D341Med (cell line): ENCODE measurements around the gene DLL4.

Experiments
- DNase-seq: peaks from one replicate; pipeline ENCODE4 v3.0.0; 2012; ENCODE audit warnings: low spot score

DLL4 gene

GRCh38 chr15:40906091-40906990, 22.8 kb upstream of the DLL4 start:
- peak; percentile 94 for DNase-seq

- peak; percentile 63 for DNase-seq
Measured at GRCh38 chr15:40906991-40907802, 21.9 kb upstream of the DLL4 start.

- DNase-seq = no peak
Measured at GRCh38 chr15:40908095-40908494, 21.0 kb upstream of the DLL4 start.

- no peak for DNase-seq
Measured at GRCh38 chr15:40909662-40910630, 19.2 kb upstream of the DLL4 start.

GRCh38 chr15:40911141-40911540, 18.0 kb upstream of the DLL4 start:
- DNase-seq = no peak

- no peak for DNase-seq
Measured at GRCh38 chr15:40911693-40912092, 17.4 kb upstream of the DLL4 start.

GRCh38 chr15:40912478-40912877, 16.7 kb upstream of the DLL4 start:
- no peak for DNase-seq

GRCh38 chr15:40914013-40914412, 15.1 kb upstream of the DLL4 start:
- DNase-seq = no peak

- no peak for DNase-seq
Measured at GRCh38 chr15:40914486-40914885, 14.7 kb upstream of the DLL4 start.

- no peak for DNase-seq
Measured at GRCh38 chr15:40915116-40915661, 14.0 kb upstream of the DLL4 start.

- DNase-seq = no peak
Measured at GRCh38 chr15:40915679-40916078, 13.5 kb upstream of the DLL4 start.

- no peak for DNase-seq
Measured at GRCh38 chr15:40917585-40917984, 11.6 kb upstream of the DLL4 start.

GRCh38 chr15:40918146-40918798, 10.9 kb upstream of the DLL4 start:
- DNase-seq = no peak

- DNase-seq = no peak
Measured at GRCh38 chr15:40918799-40919392, 10.2 kb upstream of the DLL4 start.

- DNase-seq = no peak
Measured at GRCh38 chr15:40921949-40922607, 7.1 kb upstream of the DLL4 start.

- DNase-seq = no peak
Measured at GRCh38 chr15:40922608-40923005, 6.5 kb upstream of the DLL4 start.

- no peak for DNase-seq
Measured at GRCh38 chr15:40923551-40923950, 5.6 kb upstream of the DLL4 start.

- DNase-seq = no peak
Measured at GRCh38 chr15:40925495-40925862, 3.7 kb upstream of the DLL4 start.

GRCh38 chr15:40925863-40926658, 3.1 kb upstream of the DLL4 start:
- DNase-seq = no peak
